ENCODE results near the gene LRCH2. TPM values are rescaled to one million over a fixed set of nuclear protein-coding genes. Genes with fewer than 3 reads are reported as not detected.

LRCH2 gene
- total RNA-seq, 1 donor from 2014 or later, result 24.9 TPM

GRCh38 chrX:115191490-115192243 is 42.2 kb downstream of the LRCH2 start:
- H3K9ac ChIP-seq, result no peak overlapping the region
- H3K27me3 ChIP-seq, result no peaks in the 10 kb centered on the region
- H2AFZ ChIP-seq (replicated peaks), result no peak overlapping the region
- peaks cover 37% of the 10 kb centered on the region for H3K79me2 ChIP-seq (ENCODE audit: low read depth)
- no peaks in the 10 kb centered on the region for H3K4me1 ChIP-seq
- no peaks in the 10 kb centered on the region for H3K36me3 ChIP-seq
- H3K9me3 Mint-ChIP-seq, result peaks cover 27% of the 10 kb centered on the region
- H4K20me1 ChIP-seq (ENCODE audit: low read depth), result no peaks in the 10 kb centered on the region
- H3K27ac ChIP-seq, result no peak overlapping the region
- H3K4me3 Mint-ChIP-seq, result no peak overlapping the region
- H3K4me1 Mint-ChIP-seq, result no peaks in the 10 kb centered on the region
- no peak overlapping the region for H3K4me3 ChIP-seq
- no peaks in the 10 kb centered on the region for H3K9me3 ChIP-seq (ENCODE audit: low read depth)
- no peak for DNase-seq (ENCODE audit: low spot score)
- TF ChIP-seq EZH2 (IDR thresholded peaks at IDR 0.05) (no peak), CTCF (IDR thresholded peaks at IDR 0.05) (no peak), EZH2phosphoT487 (IDR thresholded peaks at IDR 0.05) (no peak)
- H3K27ac Mint-ChIP-seq, result no peak overlapping the region
- H3F3A ChIP-seq (ENCODE audit: low read depth), result no peaks in the 10 kb centered on the region
- H3K36me3 Mint-ChIP-seq, result peaks cover 34% of the 10 kb centered on the region
- H3K27me3 Mint-ChIP-seq (ENCODE audit: insufficient read depth, low read depth), result peaks cover 6% of the 10 kb centered on the region
- H3K4me2 ChIP-seq, result no peak overlapping the region

- H3K27ac Mint-ChIP-seq, result no peak overlapping the region
- no peak for DNase-seq (ENCODE audit: low spot score)
- peaks cover 32% of the 10 kb centered on the region for H3K79me2 ChIP-seq (ENCODE audit: low read depth)
- H3K4me3 Mint-ChIP-seq, result no peak overlapping the region
- no peak overlapping the region for H2AFZ ChIP-seq (replicated peaks)
- no peak for TF ChIP-seq CTCF (IDR thresholded peaks at IDR 0.05)
- TF ChIP-seq EZH2 (IDR thresholded peaks at IDR 0.05), result no peak
- no peak for TF ChIP-seq EZH2phosphoT487 (IDR thresholded peaks at IDR 0.05)
- H3K4me2 ChIP-seq, result no peak overlapping the region
- no peaks in the 10 kb centered on the region for H3K9me3 ChIP-seq (ENCODE audit: low read depth)
- H3K27me3 Mint-ChIP-seq (ENCODE audit: insufficient read depth, low read depth), result peaks cover 6% of the 10 kb centered on the region
- no peak overlapping the region for H3K4me3 ChIP-seq
- H3K36me3 ChIP-seq, result no peaks in the 10 kb centered on the region
- H3K9ac ChIP-seq, result no peak overlapping the region
- no peaks in the 10 kb centered on the region for H4K20me1 ChIP-seq (ENCODE audit: low read depth)
- no peaks in the 10 kb centered on the region for H3K27me3 ChIP-seq
- peaks cover 35% of the 10 kb centered on the region for H3K36me3 Mint-ChIP-seq
- H3F3A ChIP-seq (ENCODE audit: low read depth), result no peaks in the 10 kb centered on the region
- no peak overlapping the region for H3K27ac ChIP-seq
- H3K4me1 Mint-ChIP-seq, result no peaks in the 10 kb centered on the region
- no peaks in the 10 kb centered on the region for H3K4me1 ChIP-seq
- H3K9me3 Mint-ChIP-seq, result peaks cover 27% of the 10 kb centered on the region
These were observed 43.0 kb downstream of the LRCH2 start for GRCh38 chrX:115190636-115191489.

GRCh38 chrX:115189646-115190635 is 44.0 kb downstream of the LRCH2 start:
- H3K4me3 Mint-ChIP-seq, result no peak overlapping the region
- no peak overlapping the region for H3K4me3 ChIP-seq
- no peaks in the 10 kb centered on the region for H3K4me1 ChIP-seq
- no peaks in the 10 kb centered on the region for H3K36me3 ChIP-seq
- H3K36me3 Mint-ChIP-seq, result peaks cover 35% of the 10 kb centered on the region
- no peak overlapping the region for H2AFZ ChIP-seq (replicated peaks)
- no peak for DNase-seq (ENCODE audit: low spot score)
- peaks cover 27% of the 10 kb centered on the region for H3K9me3 Mint-ChIP-seq
- no peak overlapping the region for H3K27ac Mint-ChIP-seq
- TF ChIP-seq EZH2 (IDR thresholded peaks at IDR 0.05) (no peak), EZH2phosphoT487 (IDR thresholded peaks at IDR 0.05) (no peak), CTCF (IDR thresholded peaks at IDR 0.05) (no peak)
- no peak overlapping the region for H3K4me2 ChIP-seq
- H3K27ac ChIP-seq, result no peak overlapping the region
- no peaks in the 10 kb centered on the region for H3K27me3 ChIP-seq
- no peak overlapping the region for H3K9ac ChIP-seq
- peaks cover 6% of the 10 kb centered on the region for H3K27me3 Mint-ChIP-seq (ENCODE audit: insufficient read depth, low read depth)
- H4K20me1 ChIP-seq (ENCODE audit: low read depth), result no peaks in the 10 kb centered on the region
- peaks cover 23% of the 10 kb centered on the region for H3K79me2 ChIP-seq (ENCODE audit: low read depth)
- H3K4me1 Mint-ChIP-seq, result no peaks in the 10 kb centered on the region
- no peaks in the 10 kb centered on the region for H3F3A ChIP-seq (ENCODE audit: low read depth)
- no peaks in the 10 kb centered on the region for H3K9me3 ChIP-seq (ENCODE audit: low read depth)
